ENCODE measurements around the gene MET.

- TF ChIP-seq BRCA1 (IDR thresholded peaks at IDR 0.05; ENCODE audit: low read depth, low read length): no peak
- no peak for TF ChIP-seq NANOG (IDR thresholded peaks at IDR 0.05; ENCODE audit: insufficient read depth, low read depth, low read length, poor library complexity, severe bottlenecking)
Observed at GRCh38 chr7:116728413-116728812, 56.4 kb downstream of the MET start.
